HG03457 (cell line): ENCODE results near the gene KRT8.

Source experiments
- ATAC-seq: cut with Tn5 transposase; IDR thresholded peaks from one replicate; pipeline ENCODE4 v1.9.1; 2021; ENCODE audit warnings: moderate number of reproducible peaks; ENCODE audit not compliant: unreplicated experiment

The KRT8 gene

GRCh38 chr12:52848661-52849255 lies 56.1 kb downstream of the KRT8 start, which contains the start of gene KRT78:
TSS of gene KRT78 (minus strand) at chr12:52848994. CDS start at chr12:52848930, 64 bp downstream.
- ATAC-seq, result no peak

- no peak for ATAC-seq
These were observed 57.4 kb downstream of the KRT8 start for GRCh38 chr12:52847335-52848102.
